HG02884 (cell line): ENCODE measurements around the gene IFFO2.
"Not testable (repeated sequence)": the region's sequence is repeated elsewhere in the genome, so short reads cannot be mapped to it uniquely, and the experiment has no call there.

Source experiments
- ATAC-seq: cut with Tn5 transposase; IDR thresholded peaks from one replicate; pipeline ENCODE4 v1.9.1; 2021; ENCODE audit warnings: mild to moderate bottlenecking, moderate library complexity; ENCODE audit not compliant: unreplicated experiment

The IFFO2 gene

GRCh38 chr1:18878538-18879214 is 77.8 kb downstream of the IFFO2 start:
- ATAC-seq: no peak

DNA sequence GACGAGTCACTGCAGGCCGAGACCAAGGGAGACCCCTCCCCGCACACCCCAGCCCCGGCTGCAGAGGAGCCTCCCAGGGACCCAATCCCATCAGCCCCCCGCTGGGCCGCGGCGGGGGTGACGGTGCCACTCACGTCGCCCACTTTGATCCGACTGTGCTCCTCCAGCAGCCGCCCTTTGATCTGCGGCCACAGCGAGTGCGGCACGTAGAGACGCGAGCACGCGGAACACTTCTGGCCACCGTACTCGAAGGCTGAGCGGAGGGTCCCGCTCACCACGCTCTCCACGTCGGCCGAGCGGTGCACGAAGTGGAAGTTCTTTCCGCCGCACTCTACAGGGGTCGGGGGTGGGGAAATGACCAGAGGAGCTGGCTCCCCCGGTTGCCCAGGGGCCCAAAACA is 79.2 kb downstream of the IFFO2 start:
- ATAC-seq: no peak

- ATAC-seq: no peak
Measured at GRCh38 chr1:18876210-18876609, 80.3 kb downstream of the IFFO2 start.

DNA sequence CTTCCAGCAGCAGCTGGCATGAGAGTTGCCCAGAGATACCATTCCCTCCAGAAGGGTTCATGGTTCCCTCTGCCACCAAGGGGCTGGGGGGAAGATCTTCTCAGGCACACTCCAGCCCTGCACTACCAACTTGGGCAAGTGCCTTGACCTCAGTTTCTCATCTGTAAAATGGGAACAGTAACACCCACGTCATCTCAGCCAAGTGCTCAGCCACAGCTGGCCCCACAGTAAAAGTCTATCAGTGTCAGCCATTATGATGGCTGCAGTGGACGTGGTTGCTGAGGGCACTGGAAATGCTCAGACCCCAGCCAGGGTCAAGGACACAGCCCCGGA is 80.7 kb downstream of the IFFO2 start:
- ATAC-seq: no peak

DNA sequence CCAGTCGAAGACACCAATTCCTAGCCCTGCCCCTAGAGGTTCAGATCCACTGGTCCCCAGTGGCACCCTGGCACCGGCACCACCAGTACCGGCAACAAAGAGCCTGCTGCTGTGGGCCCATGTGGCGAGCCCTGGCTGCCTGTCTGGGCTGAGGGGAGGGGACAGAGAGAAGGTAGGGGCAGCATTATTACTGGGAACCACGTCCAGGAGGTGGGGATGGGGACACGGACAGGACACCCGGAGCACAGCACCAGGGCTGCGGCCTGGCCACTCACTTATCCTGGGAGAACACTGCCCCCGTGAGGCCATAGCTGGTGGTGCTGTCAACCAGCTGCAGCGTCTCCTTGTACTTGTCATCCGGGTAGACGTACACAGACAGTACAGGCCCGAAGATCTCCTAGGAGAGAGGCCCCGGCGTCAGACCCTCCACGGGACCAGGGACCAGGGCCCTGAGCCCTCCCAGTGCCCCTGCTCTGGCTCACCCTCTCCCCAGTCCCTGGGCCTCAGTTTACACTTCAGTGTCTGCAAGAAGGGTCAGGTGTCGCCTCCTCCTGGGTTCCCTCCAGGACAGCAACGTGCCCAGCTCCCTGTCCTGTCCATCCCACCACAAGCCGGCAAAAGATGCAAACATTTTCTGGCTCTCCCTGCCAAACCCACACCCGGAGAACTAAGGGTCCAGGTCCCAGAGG is 81.2 kb downstream of the IFFO2 start:
- no peak for ATAC-seq

GRCh38 chr1:18874600-18874999 is 81.9 kb downstream of the IFFO2 start:
- ATAC-seq: no peak

GRCh38 chr1:18874036-18874435 is 82.4 kb downstream of the IFFO2 start:
- no peak for ATAC-seq

DNA sequence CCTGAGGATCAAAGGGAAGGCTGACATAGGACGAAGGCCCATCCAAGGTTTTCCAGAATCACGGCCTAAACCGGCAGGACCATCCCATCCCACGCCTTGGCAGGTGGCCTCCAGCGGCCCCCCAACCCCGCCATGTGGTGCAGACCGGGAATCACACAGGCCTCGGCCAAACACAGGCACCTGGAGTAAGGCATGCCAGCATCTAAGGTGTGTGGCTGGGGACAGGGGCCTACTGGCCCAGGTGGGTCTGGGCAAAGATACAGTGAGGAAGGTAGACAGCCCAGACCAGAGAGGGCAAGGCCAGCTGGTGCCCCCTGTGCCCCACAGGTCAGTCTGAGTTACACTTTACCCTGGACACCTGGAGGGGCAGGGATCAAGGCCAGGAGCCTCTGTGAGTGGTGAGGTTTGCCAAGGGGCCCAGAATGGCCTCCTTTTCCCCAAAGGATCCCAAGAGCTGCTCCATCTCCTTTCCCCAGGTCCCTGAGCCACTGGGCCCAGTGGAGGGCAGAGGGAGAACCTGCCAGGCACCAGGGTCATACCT is 84.3 kb downstream of the IFFO2 start:
- no peak for ATAC-seq

DNA sequence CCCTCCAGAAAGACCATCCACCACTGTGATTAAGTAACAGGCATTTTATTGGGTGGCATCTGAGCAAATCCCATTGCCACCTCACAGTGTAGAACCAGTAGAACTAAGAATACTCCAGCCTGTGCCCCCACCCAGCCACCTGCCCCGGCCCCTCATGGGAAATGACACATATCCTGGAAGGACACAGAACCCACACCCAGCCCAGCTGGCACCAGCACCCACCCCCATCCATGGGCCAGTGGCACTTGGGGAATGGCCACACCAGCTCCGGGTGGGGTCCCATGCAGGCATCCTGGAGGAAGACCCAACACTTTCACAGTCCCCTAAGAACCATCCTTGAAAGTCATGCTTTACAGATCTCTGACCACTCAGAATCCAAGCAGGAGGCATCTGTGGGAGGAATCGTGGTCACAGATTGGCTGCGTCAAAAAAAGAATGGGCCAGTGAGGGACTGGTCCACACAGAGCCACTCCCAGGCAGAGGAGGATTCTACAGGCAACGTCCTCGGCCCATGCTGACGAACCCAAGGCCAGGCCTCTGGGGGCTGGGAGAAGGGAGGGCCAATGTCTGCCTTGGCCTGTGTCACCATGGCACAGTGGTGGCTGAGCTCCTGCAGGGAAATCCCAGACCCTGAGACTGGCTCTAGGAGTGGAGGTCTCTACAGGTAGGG is 84.9 kb downstream of the IFFO2 start:
- no peak for ATAC-seq

GRCh38 chr1:18870957-18871356 is 85.5 kb downstream of the IFFO2 start:
- ATAC-seq: no peak

DNA sequence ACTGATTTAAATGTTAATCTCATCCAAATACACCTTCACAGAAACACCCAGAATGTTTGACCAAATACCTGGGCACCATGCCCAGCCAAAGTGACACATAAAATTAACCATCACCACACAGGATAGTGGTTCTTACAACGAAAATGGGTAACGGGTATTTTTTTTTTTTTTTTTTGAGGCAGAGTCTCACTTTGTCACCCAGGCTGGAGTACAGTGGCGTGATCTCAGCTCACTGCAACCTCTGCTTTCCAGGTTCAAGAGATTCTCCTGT is 85.9 kb downstream of the IFFO2 start:
- not testable (repeated sequence) for ATAC-seq

GRCh38 chr1:18869847-18870594 is 86.5 kb downstream of the IFFO2 start:
- no peak for ATAC-seq

DNA sequence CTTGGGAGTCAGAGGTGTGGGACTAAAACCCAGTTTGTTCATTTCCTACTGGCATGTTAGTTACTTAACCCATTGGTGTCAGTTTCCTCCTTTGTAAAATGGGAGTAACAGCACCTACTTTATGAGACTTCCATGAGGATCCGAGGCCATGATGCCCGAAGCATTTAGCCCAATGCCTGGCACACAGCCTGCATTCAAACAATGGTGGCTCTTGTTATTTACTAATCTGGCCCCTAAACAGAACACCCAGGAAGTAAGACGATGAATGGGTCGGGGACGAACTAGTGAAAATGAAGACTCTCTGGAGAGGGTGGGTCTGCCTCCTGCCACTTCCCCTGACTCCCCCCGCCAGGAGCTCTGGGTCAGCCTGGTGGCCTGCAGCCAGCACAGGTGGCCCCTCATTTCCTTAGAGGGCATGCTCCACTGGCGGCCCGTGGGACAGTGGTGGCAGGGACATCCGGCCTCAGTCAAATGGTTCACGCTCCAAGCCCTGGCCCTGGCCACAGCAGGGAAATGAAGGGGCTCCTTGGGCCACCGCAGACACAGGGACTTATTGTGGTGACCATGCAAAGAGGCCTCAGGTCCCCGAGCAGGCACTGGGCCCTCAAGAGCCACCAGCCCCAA is 87.6 kb downstream of the IFFO2 start:
- ATAC-seq: no peak

- ATAC-seq: no peak
Measured at GRCh38 chr1:18868354-18868753, 88.1 kb downstream of the IFFO2 start.

DNA sequence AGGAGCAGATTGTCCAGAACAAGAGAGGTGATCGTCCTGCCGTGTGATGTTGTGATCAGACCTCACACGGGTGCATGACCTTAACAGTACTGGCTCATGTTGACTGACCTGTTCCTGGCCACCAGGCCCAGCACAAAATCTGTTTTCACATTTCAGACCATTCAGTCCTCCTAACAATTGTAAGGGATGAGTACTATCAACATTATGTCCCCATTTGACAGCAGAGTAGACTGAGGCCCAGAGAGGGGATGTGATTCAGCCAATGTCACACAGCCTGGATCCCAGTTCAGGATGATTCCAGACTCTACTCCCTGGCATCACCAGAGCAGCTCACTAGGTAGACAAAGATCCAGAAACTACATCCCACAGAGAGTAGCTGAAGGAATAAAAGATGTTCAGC is 89.6 kb downstream of the IFFO2 start:
- ATAC-seq: no peak

- no peak for ATAC-seq
Measured at GRCh38 chr1:18866314-18866713, 90.2 kb downstream of the IFFO2 start.

- ATAC-seq: no peak
Measured at GRCh38 chr1:18865176-18865575, 91.3 kb downstream of the IFFO2 start.

DNA sequence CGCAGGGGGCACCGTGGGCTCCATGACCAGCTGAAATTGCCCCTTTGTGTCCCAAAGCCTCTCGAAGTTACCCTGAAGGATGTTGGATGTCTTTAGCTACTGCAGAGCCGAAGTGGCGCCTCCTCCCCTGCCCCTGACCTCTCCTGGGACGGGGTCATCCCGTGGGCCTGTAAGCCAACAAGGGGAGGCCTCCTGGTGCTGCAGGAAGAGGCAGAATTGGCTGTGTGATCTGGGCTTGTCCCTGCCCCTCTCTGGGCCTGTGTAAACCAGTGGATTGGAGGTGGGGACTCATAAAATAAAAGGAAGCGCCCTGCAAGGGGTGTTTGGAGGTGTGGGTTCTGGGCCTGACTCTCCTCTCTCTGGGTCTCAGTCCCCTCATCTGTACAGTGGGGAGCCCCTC is 94.9 kb downstream of the IFFO2 start:
- no peak for ATAC-seq

DNA sequence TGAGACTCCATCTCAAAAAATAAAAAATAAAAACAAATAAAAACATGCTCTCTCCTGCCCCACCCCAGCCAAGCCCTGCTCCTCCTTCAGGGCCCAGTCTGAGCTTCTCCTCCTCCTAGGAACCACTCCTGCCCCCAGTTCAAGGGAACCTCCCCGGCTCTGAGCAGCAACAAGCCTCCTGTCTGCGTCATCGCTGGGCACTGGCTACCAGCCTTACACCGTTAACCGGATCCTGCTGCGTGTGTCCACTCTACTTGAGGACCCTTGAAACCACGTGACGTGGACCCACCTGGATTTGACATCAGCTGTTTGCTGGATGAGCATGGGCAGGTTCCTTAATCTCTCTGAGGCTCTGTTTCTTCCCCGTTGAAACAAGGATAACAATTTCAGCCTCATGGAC is 95.4 kb downstream of the IFFO2 start:
- no peak for ATAC-seq

DNA sequence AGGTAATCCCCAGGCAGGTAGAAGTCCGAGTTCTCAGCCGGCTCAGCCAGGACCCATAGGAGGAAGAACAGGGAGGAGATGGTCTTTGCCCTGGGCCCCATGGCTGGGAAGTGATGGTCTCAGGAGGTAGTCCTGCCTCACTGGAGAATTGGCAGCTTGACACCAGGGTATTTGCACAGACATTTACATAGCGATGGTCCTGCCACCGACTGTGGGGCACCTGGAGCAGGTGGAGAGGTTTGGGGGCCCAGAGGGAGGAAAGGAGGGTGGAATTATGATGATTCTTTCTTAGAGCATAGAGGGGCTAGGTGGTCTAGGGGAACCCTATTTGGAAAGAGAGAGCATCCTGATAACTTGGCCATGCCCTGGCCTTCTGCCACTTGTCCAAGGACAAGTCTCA is 96.9 kb downstream of the IFFO2 start, which contains the start of gene TAS1R2:
TAS1R2 (minus strand) TSS at position 101 of the 400 bp plus-strand sequence; CDS start at position 101, 0 bp downstream.
- ATAC-seq: no peak

DNA sequence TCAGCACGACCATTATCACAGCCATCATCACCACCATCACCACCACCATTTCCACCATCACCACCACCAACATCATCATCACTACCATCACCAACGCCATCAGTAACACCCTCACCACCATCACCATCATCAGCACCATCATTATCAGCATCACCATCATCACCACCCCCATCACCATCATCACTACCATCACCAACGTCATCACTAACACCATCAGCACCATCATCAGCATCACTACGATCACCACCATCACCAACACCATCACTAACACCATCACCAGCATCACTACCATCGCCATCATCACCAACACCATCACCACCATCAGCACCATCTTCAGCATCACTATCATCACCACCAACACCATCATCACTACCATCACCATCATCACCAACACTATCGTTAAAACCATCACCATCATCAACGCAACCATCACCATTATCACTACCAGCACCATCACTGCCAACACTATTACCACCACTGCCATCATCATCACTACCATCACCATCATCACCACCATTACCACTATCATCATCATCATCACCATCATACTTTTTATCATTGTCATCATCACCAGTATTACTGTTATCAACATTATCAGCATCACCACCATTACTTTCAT is 98.3 kb downstream of the IFFO2 start:
- no peak for ATAC-seq
